Astrocyte (in vitro differentiated cells and primary cell): ENCODE data around the gene EIF4E1B.

Source experiments
- EZH2 ChIP-seq: IDR thresholded peaks from 2 replicates; pipeline ENCODE4 v1.6.1; 2012; ENCODE audit warnings: mild to moderate bottlenecking, low read length, inconsistent platforms; ENCODE audit not compliant: insufficient read depth
- TF ChIP-seq, protein P1 (sequence below): IDR thresholded peaks from 2 replicates; pipeline ENCODE4 v1.5.1; 2011; ENCODE audit warnings: low read depth, mild to moderate bottlenecking, inconsistent platforms, low read length, moderate library complexity; ENCODE audit not compliant: insufficient read depth

DNA sequence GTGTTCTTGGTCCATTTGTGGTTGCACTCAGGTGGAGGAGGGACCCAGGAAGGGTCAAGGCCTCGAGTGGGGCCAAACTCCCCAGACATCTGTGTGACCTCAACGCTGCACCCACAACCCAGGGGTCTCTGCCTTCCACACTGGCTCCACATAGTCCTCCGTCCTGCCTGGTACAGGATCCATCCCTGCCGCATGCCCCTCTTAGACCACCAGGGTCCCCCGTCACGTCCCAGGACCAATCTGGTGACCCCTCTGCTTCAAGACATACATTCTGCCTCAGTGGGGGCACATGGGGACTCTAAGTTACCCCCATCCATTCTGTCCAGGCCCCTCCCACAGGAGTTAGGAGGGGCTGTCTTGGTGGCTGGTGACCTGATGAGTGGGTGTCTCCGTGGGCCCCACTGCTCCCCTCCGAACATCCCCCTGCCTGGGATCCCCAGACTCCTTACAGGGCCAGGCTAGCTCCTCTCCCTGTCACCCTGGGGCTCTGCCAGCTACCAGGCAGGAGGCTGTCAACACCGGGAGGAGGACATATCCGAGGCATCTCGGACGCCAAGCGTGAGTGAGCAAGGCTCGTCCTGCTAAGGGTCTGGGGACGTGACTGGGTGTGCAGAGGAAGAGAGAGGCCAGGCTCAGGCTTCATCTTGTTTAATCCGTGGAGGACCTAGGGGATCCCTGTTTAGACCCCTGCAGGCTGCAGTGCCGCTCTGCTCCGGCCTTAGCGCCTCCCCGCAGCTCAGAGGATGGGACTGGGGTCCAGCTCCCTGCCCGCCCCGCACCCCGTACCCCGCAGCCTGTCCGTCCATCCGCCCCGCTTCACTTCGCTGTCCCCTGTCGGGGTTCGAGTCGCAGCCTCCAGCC lies 49.1 kb downstream of the EIF4E1B start:
- TF ChIP-seq, protein P1, sequence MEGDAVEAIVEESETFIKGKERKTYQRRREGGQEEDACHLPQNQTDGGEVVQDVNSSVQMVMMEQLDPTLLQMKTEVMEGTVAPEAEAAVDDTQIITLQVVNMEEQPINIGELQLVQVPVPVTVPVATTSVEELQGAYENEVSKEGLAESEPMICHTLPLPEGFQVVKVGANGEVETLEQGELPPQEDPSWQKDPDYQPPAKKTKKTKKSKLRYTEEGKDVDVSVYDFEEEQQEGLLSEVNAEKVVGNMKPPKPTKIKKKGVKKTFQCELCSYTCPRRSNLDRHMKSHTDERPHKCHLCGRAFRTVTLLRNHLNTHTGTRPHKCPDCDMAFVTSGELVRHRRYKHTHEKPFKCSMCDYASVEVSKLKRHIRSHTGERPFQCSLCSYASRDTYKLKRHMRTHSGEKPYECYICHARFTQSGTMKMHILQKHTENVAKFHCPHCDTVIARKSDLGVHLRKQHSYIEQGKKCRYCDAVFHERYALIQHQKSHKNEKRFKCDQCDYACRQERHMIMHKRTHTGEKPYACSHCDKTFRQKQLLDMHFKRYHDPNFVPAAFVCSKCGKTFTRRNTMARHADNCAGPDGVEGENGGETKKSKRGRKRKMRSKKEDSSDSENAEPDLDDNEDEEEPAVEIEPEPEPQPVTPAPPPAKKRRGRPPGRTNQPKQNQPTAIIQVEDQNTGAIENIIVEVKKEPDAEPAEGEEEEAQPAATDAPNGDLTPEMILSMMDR: no peak
- no peak for TF ChIP-seq EZH2
